ENCODE measurements around the gene F7.
"Not testable (repeated sequence)": the region's sequence is repeated elsewhere in the genome, so short reads cannot be mapped to it uniquely, and the experiment has no call there.

The F7 gene

DNA sequence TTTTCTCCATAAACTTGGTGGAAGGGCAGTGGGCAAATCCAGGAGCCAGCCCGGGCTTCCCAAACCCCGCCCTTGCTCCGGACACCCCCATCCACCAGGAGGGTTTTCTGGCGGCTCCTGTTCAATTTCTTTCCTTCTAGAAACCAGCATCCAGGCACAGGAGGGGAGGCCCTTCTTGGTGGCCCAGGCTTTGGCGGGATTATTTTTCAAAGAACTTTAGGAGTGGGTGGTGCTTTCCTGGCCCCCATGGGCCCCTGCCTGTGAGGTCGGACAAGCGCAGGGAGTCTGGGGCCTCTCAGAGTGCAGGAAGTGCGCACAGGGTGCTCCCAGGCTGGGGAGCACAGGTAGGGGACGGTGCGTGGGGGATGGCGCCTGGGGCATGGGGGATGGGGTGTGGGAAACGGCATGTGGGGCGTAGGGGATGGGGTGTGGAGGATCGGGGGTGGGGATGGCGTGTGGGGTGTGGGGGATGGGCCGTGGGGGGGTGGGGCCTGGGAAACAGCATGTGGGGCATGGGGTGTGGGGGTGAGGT lies 396 bp downstream of the F7 start:
- no peak for DNase-seq

GRCh38 chr13:113106711-113107351 lies 1.2 kb downstream of the F7 start:
- DNase-seq: no peak

DNA sequence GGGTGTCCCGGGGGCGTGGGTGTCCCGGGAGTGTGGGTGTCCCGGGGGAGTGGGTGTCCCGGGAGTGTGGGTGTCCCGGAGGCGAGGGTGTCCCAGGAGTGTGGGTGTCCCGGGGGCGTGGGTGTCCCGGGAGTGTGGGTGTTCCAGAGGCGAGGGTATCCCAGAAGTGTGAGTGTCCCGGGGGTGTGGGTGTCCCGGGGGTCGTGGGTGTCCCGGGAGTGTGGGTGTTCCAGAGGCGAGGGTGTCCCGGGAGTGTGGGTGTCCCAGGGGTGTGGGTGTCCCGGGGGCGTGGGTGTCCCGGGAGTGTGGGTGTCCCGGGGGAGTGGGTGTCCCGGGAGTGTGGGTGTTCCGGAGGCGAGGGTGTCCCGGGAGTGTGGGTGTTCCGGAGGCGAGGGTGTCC lies 2.9 kb downstream of the F7 start:
- DNase-seq: not testable (repeated sequence)

DNA sequence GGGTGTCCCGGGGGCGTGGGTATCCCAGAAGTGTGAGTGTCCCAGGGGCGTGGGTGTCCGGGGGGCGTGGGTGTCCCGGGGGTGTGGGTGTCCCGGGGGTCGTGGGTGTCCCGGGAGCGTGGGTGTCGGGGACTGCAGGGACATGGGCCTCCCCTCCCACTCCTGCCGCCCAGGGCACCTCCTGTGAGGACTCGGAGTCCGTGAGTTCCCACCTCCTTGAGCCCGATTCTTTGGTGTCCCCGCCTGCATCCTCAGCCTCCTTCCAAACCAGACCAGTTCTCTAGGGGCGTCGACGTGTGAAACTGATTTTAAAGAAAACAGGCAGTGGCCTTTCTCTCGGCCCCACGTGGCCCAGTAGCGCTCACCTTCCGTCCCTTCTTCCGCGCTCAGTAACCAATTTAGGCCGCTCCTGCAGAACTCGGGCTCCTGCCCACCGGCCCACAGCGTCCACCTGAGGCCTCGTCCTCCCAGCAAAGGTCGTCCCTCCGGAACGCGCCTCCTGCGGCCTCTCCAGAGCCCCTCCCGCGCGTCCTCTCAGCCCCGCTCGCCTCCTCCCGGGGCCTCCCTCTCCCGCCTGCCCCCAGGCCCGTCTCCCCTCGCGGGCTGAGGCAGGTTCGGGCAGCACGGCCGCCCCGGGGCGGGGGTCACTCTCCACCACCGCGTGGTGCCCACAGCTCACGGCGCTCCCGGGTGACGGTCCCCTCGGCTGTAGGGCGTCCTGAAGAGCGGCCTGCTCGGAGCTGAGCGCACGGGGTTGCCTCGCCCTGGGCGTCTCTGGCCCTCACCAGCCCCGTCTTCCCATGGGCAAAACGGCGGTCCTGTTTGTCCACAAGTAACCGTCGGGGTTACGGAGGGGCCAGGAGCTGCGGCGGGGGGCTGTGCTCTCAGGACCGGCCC lies 3.8 kb downstream of the F7 start:
- no peak for DNase-seq

DNA sequence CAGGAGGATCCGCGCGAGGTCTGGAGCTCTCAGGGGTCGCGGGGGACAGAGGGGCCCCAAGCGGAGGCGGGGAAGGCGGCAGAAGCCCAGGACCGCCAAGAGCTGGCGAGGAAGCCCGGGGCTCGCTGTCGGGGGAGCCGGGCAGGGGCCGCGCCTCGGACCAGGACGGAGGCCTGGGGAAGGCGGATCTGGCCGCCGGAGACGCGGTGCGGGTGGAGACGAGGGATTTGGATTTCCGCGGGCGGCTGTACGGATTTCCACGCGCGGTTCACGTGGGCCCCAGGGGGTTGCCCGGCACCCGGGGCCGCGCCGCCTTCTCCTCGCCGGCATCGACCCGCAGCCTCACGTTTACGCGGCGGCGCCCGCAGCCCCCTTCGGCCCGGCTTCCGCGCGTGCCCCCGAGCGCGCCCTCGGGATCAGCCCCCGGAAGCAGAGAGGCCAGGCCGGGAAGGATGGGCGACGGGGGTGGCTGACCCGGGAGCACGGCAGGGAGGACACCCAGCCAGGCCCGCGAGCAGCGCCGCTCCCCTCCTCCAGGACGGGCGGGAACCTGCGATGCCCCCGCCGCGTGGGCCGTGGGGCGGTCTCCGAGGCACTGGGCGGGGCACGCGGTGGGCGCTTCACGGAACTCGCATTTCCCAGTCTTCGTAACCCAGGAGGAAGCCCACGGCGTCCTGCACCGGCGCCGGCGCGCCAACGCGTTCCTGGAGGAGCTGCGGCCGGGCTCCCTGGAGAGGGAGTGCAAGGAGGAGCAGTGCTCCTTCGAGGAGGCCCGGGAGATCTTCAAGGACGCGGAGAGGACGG lies 4.7 kb downstream of the F7 start:
- no peak for DNase-seq

- DNase-seq: no peak
These were observed 5.3 kb downstream of the F7 start for GRCh38 chr13:113110852-113111315.

DNA sequence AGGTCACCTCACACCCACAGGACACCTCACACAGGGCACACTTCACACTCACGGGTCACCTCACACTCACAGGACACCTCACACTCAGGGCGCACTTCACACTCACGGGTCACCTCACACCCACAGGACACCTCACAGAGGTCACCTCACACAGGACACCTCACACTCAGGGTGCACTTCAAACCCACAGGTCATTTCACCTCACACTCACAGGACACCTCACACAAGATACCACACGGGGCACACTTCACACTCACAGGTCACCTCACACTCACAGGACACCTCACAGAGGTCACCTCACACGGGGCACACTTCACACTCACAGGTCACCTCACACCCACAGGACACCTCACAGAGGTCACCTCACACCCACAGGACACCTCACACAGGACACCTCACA lies 6.2 kb downstream of the F7 start:
- DNase-seq: not testable (repeated sequence)

DNA sequence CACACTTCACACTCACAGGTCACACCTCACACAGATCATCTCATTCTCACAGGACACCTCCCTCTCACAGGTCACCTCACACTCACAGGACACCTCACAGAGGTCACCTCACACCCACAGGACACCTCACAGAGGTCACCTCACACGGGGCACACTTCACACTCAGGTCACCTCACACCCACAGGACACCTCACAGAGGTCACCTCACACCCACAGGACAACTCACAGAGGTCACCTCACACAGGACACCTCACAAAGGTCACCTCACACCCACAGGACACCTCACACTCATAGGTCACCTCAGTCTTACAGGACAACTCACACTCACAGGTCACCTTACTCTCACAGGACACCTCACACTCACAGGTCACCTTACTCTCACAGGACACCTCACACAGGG lies 6.9 kb downstream of the F7 start:
- not testable (repeated sequence) for DNase-seq

DNA sequence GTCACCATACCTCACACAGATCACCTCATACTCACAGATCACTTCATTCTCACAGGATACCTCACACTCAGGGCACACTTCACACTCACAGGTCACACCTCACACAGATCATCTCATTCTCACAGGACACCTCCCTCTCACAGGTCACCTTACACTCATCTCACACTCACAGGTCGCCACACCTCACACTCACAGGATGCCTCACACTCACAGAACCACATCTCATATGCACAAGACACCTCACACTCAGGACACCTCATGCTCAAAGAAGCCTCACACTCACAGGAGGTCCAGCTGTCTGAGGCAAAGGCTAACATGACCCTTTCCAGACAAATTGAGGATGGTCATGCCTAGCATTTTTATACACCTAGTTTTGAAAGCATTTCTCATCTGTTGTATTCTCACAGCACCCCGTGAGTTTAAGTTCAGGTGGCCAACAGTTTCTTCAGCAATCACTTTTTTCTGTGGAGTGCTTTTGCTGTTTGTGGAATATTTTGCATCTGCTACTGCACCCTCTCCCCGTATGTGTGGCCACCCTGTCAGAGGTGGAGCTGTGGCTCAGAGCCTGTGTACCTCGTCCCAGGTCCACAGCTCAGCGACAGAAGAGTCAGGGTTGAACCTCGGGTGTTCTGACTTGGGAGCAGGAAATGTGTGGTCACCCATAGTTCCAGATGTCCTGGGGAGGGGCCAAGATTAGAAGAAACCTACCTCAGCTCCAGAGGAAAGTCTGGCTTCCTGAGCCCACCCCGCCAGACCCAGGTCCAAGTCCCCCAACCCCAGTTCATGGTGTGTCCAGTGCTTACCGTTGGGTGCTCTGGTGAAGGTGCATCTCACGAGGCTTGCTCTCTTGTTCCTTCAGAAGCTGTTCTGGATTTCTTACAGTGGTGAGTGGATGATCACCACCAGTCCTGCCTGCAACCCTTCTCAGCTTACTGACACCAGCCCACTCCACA lies 7.6 kb downstream of the F7 start:
- no peak for DNase-seq

GRCh38 chr13:113113846-113114271 lies 8.3 kb downstream of the F7 start:
- no peak for DNase-seq

GRCh38 chr13:113114511-113115362 lies 9.1 kb downstream of the F7 start:
- no peak for DNase-seq

DNA sequence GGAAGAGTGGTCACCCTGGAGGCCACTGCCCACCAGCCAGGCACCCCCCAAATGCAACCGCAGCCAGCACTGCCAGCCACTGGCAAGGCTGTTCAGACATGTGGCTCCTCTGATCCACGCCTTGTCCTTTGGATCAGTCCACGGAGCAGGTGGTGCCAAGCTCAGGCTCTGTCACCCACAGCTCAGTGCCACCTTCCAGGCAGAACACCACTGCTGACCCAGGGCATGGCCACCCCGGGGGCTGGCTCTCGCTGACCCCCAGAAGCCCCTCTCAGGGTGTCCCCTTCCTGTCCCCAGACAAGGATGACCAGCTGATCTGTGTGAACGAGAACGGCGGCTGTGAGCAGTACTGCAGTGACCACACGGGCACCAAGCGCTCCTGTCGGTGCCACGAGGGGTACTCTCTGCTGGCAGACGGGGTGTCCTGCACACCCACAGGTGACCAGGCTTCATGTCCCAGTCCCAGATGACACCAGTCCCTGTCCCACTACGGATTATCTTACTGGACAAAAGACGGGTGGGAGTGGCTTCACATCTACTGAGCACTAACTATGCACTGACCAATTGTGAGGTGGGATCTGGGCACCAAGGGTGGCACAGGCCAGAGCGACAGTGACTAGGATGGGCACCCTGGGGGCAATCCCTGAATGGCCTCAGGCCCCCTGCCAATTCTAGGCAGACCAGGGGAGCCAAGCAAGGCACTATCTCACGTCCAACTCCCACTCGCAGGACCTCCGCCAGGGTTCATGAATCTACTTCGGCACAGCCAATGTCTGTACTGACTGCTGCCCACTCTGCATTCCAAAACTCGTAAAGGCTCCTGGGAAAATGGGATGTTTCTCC lies 10.0 kb downstream of the F7 start:
- no peak for DNase-seq

DNA sequence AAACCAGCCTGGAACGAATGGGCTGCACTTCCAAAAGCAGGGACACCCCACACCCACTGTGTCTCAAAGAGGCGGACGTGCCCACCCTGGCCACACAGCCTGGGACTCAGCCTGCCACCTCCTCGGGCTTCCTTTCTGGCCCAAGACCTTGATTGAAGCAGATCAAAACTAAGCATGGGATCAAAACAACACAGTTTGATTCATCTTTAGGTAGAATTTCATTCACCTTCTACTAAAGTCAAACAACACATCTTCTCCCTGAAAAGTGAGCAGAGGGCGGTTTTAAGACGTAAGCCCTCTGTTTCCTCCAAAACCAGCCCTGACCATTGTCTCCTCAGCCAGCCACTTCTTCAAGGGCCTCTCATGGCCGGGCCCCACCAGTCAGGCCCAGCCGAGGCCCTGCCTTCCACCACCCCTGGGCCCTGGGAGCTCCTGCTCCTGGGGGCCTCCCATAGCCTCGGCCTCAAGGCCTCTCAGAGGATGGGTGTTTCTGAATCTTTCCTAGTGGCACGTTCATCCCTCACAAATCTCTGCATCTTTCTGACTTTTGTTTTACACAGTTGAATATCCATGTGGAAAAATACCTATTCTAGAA lies 10.7 kb downstream of the F7 start:
- no peak for DNase-seq

DNA sequence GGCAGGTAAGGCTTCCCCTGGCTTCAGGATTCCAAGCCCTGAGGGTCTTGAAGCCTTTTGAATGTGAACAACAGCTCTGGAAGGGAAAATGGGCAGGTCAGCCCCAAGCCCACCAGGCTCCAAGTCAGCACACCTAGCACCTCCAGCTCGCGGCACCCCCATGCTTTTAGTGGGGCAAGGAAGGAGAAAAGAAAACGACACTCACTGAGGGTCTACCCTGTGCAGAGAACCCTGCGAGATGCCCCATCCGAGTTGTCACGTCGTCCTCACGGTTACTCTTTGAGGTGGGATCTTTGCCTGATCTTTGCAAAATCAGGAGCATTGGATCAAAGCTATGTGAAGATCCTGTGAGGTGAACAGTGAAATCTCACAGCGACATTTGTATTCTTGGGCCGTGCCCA lies 11.3 kb downstream of the F7 start:
- no peak for DNase-seq

DNA sequence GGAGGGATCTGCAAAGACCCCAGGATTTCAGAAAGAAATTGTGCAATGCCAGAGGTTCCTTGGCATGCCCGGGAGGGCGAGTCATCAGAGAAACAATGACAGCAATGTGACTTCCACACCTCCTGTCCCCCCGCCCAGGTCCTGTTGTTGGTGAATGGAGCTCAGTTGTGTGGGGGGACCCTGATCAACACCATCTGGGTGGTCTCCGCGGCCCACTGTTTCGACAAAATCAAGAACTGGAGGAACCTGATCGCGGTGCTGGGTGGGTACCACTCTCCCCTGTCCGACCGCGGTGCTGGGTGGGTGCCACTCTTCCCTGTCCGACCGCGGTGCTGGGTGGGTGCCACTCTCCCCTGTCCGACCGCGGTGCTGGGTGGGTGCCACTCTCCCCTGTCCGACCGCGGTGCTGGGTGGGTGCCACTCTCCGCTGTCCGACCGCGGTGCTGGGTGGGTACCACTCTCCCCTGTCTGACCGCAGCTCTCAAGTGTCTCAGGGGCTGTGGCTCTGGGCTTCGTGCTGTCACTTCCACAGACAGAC lies 11.8 kb downstream of the F7 start:
- no peak for DNase-seq

DNA sequence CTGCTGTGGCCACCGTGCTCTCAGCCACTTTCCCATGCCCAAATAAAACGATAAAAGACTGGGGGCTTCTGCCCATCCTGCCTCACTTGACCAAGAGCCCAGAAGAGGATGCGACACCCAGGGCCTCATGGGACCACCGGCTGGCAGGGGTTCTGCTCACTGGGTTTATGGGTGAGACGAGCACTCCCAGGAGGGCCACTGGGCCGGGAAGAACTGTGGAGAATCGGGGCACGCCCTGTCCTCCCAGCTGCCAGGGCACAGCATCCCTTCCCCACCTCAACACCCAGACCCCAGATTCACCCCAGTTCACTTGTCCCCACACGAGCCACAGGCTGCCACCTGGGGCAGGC lies 12.3 kb downstream of the F7 start:
- DNase-seq: no peak

DNA sequence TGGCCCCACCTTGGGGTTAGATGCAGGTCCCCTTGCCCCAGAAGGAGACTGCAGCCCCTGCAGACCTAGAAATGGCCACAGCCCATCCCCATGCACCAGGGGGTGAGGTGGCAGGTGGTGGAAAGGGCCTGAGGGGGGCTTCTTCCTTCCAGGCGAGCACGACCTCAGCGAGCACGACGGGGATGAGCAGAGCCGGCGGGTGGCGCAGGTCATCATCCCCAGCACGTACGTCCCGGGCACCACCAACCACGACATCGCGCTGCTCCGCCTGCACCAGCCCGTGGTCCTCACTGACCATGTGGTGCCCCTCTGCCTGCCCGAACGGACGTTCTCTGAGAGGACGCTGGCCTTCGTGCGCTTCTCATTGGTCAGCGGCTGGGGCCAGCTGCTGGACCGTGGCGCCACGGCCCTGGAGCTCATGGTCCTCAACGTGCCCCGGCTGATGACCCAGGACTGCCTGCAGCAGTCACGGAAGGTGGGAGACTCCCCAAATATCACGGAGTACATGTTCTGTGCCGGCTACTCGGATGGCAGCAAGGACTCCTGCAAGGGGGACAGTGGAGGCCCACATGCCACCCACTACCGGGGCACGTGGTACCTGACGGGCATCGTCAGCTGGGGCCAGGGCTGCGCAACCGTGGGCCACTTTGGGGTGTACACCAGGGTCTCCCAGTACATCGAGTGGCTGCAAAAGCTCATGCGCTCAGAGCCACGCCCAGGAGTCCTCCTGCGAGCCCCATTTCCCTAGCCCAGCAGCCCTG lies 12.8 kb downstream of the F7 start:
- no peak for DNase-seq

DNA sequence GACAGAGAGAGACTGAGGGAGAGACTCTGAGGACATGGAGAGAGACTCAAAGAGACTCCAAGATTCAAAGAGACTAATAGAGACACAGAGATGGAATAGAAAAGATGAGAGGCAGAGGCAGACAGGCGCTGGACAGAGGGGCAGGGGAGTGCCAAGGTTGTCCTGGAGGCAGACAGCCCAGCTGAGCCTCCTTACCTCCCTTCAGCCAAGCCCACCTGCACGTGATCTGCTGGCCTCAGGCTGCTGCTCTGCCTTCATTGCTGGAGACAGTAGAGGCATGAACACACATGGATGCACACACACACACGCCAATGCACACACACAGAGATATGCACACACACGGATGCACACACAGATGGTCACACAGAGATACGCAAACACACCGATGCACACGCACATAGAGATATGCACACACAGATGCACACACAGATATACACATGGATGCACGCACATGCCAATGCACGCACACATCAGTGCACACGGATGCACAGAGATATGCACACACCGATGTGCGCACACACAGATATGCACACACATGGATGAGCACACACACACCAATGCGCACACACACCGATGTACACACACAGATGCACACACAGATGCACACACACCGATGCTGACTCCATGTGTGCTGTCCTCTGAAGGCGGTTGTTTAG lies 13.7 kb downstream of the F7 start:
- no peak for DNase-seq

All from hippocampal formation (tissue), 2 donors.